ENCODE results near the gene GPRIN3.
A peak's percentile ranks its signal among the peaks of the same experiment; 100 is the strongest.

GRCh38 chr4:89226665-89227574 lies 80.7 kb downstream of the GPRIN3 start:
- TF ChIP-seq CTCF (conservative IDR thresholded peaks at IDR 0.05), result peak; percentile 81
- TF ChIP-seq ZFX (IDR thresholded peaks at IDR 0.05), result no peak
